Ishikawa (cell line): ENCODE measurements around the gene DOCK1.

Source experiments
- CEBPB ChIP-seq: IDR thresholded peaks from 2 replicates; pipeline ENCODE4 v1.6.1; 2012
- CREB1 ChIP-seq: IDR thresholded peaks from 2 replicates; pipeline ENCODE4 v1.6.1; 2012; ENCODE audit warnings: low read depth
- EP300 ChIP-seq: IDR thresholded peaks from 2 replicates; pipeline ENCODE4 v1.6.1; 2012; ENCODE audit warnings: borderline replicate concordance
- TEAD4 ChIP-seq: IDR thresholded peaks from 2 replicates; pipeline ENCODE4 v1.6.1; 2012
- TF ChIP-seq, protein P1 (sequence below): IDR thresholded peaks from 2 replicates; pipeline ENCODE4 v1.6.1; 2012; ENCODE audit warnings: low read depth, mild to moderate bottlenecking

DNA sequence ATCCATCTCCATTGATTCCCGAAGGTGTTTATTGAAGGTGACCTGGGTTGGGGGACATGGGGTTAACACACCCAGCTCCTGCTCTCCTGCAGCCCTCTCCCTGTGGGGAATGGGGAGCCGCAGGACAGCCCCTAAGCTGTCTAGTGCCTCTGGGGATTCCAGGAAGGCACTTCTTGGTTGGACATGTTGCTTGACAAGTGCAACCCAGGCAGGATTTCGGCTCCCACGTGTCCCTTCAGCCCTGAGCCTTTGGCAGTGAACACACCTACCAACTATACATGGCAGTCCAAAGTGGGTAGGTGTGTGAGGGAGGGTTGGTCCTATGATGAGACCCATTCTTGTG, 43.9 kb downstream of the DOCK1 start:
- TF ChIP-seq TEAD4 (no peak), EP300 (no peak), CEBPB (no peak), CREB1 (no peak)
- TF ChIP-seq, protein P1, sequence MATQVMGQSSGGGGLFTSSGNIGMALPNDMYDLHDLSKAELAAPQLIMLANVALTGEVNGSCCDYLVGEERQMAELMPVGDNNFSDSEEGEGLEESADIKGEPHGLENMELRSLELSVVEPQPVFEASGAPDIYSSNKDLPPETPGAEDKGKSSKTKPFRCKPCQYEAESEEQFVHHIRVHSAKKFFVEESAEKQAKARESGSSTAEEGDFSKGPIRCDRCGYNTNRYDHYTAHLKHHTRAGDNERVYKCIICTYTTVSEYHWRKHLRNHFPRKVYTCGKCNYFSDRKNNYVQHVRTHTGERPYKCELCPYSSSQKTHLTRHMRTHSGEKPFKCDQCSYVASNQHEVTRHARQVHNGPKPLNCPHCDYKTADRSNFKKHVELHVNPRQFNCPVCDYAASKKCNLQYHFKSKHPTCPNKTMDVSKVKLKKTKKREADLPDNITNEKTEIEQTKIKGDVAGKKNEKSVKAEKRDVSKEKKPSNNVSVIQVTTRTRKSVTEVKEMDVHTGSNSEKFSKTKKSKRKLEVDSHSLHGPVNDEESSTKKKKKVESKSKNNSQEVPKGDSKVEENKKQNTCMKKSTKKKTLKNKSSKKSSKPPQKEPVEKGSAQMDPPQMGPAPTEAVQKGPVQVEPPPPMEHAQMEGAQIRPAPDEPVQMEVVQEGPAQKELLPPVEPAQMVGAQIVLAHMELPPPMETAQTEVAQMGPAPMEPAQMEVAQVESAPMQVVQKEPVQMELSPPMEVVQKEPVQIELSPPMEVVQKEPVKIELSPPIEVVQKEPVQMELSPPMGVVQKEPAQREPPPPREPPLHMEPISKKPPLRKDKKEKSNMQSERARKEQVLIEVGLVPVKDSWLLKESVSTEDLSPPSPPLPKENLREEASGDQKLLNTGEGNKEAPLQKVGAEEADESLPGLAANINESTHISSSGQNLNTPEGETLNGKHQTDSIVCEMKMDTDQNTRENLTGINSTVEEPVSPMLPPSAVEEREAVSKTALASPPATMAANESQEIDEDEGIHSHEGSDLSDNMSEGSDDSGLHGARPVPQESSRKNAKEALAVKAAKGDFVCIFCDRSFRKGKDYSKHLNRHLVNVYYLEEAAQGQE: no peak
